Epithelial cell of esophagus (primary cell): ENCODE results near the gene NFX1.

Experiments used
- DNase-seq: peaks from one replicate; pipeline ENCODE4 v3.0.0; 2010; ENCODE audit warnings: low read depth
- H3K4me3 ChIP-seq: 2 replicates; pipeline ENCODE4 v1.5.1; 2011; ENCODE audit warnings: mild to moderate bottlenecking, low read length, control low read depth
- TF ChIP-seq, protein P1 (sequence below): IDR thresholded peaks from 2 replicates; pipeline ENCODE4 v1.5.1; 2011; ENCODE audit warnings: low read depth, mild to moderate bottlenecking, low read length, control low read depth, inconsistent platforms; ENCODE audit not compliant: insufficient read depth; ENCODE audit errors: missing control alignments

The NFX1 gene

DNA sequence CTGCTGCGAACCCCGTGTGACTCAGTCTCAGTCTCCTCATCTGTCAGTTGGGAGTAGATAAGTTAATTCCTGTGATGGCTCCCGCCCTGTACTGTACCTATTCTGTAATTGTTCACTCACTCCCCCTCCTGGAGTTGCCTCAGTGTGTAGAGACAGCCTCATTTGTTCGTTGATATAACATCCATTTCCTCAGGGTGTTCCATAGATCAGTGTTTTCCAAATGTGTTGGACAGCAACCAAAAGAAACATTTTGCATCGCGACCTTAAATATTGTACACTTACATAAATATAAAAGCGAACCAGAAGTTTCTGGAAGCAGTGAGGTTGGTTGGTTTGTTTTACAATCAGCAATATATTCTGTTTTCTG is 698 bp downstream of the NFX1 start:
- H3K4me3 ChIP-seq, result peak overlapping the region; percentile 94
- TF ChIP-seq, protein P1, sequence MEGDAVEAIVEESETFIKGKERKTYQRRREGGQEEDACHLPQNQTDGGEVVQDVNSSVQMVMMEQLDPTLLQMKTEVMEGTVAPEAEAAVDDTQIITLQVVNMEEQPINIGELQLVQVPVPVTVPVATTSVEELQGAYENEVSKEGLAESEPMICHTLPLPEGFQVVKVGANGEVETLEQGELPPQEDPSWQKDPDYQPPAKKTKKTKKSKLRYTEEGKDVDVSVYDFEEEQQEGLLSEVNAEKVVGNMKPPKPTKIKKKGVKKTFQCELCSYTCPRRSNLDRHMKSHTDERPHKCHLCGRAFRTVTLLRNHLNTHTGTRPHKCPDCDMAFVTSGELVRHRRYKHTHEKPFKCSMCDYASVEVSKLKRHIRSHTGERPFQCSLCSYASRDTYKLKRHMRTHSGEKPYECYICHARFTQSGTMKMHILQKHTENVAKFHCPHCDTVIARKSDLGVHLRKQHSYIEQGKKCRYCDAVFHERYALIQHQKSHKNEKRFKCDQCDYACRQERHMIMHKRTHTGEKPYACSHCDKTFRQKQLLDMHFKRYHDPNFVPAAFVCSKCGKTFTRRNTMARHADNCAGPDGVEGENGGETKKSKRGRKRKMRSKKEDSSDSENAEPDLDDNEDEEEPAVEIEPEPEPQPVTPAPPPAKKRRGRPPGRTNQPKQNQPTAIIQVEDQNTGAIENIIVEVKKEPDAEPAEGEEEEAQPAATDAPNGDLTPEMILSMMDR, result peak; percentile 8
- no peak for DNase-seq

- TF ChIP-seq, protein P1, result no peak
- no peak overlapping the region for H3K4me3 ChIP-seq
Measured at GRCh38 chr9:33291901-33292300, 1.6 kb downstream of the NFX1 start.

GRCh38 chr9:33293782-33294181 is 3.5 kb downstream of the NFX1 start:
- TF ChIP-seq, protein P1, result no peak
- no peak overlapping the region for H3K4me3 ChIP-seq
- DNase-seq, result no peak

More at GRCh38 chr9:33291901-33292300, 1.6 kb downstream of the NFX1 start:
- DNase-seq, result no peak

DNA sequence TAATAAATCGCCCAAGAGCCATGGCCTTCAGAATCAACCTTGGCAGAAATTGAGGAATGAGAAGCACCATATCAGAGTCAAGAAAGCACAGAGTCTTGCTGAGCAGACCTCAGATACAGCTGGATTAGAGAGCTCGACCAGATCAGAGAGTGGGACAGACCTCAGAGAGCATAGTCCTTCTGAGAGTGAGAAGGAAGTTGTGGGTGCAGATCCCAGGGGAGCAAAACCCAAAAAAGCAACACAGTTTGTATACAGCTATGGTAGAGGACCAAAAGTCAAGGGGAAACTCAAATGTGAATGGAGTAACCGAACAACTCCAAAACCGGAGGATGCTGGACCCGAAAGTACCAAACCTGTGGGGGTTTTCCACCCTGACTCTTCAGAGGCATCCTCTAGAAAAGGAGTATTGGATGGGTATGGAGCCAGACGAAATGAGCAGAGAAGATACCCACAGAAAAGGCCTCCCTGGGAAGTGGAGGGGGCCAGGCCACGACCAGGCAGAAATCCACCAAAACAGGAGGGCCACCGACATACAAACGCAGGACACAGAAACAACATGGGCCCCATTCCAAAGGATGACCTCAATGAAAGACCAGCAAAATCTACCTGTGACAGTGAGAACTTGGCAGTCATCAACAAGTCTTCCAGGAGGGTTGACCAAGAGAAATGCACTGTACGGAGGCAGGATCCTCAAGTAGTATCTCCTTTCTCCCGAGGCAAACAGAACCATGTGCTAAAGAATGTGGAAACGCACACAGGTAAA is 4.5 kb downstream of the NFX1 start:
- no peak for DNase-seq
- H3K4me3 ChIP-seq, result no peak overlapping the region
- TF ChIP-seq, protein P1, result no peak

GRCh38 chr9:33295571-33295970 is 5.3 kb downstream of the NFX1 start:
- TF ChIP-seq, protein P1, result no peak
- no peak overlapping the region for H3K4me3 ChIP-seq
- DNase-seq, result no peak

- peak; percentile 16 for DNase-seq
Measured at GRCh38 chr9:33297432-33297831, 7.1 kb downstream of the NFX1 start.

More at GRCh38 chr9:33297432-33297831, 7.1 kb downstream of the NFX1 start:
- no peak overlapping the region for H3K4me3 ChIP-seq
- TF ChIP-seq, protein P1, result no peak
